Immature natural killer cell (primary cell): Measurements from ENCODE around the gene ANO4. TPM values are rescaled to one million over a fixed set of nuclear protein-coding genes. Genes with fewer than 3 reads are reported as not detected.

Source experiments
- DNase-seq, 3 donors: peaks; one replicate each; pipeline ENCODE4 v3.0.0; 2022; ENCODE audit warnings: mixed read lengths in 1 of 3
- H3K27ac Mint-ChIP-seq, 6 donors: one replicate each; pipeline ENCODE4 v1.8.0; 2020; ENCODE audit warnings: mixed read lengths in 6 of 6, mild to moderate bottlenecking in 5 of 6, inconsistent platforms in 4 of 6, moderate library complexity in 3 of 6
- H3K27me3 Mint-ChIP-seq, 3 donors: one replicate each; pipeline ENCODE4 v1.8.0; 2020 to 2021; ENCODE audit warnings: low read depth in 3 of 3, mild to moderate bottlenecking in 3 of 3, mixed read lengths in 3 of 3, moderate library complexity in 3 of 3, inconsistent platforms in 1 of 3
- H3K36me3 Mint-ChIP-seq, 3 donors: one replicate each; pipeline ENCODE4 v1.8.0; 2020; ENCODE audit warnings: mixed read lengths in 3 of 3, inconsistent platforms in 2 of 3, mild to moderate bottlenecking in 2 of 3
- H3K4me1 Mint-ChIP-seq, 2 donors: one replicate each; pipeline ENCODE4 v1.8.0; 2020; ENCODE audit warnings: inconsistent platforms in 2 of 2, mild to moderate bottlenecking in 2 of 2, mixed read lengths in 2 of 2, moderate library complexity in 1 of 2
- H3K4me3 Mint-ChIP-seq, 5 donors: one replicate each; pipeline ENCODE4 v1.8.0; 2020; ENCODE audit warnings: mild to moderate bottlenecking in 5 of 5, mixed read lengths in 5 of 5, inconsistent platforms in 3 of 5, moderate library complexity in 3 of 5
- H3K9me3 Mint-ChIP-seq, 6 donors: one replicate each; pipeline ENCODE4 v1.8.0; 2020; ENCODE audit warnings: mild to moderate bottlenecking in 6 of 6, mixed read lengths in 6 of 6, inconsistent platforms in 4 of 6, moderate library complexity in 3 of 6
- polyA plus RNA-seq, 3 donors: library from polyadenylated mRNA; unstranded; fragments of 300-500 nt; fragmentation: Illumina TruSeq; gene quantifications; one replicate each; pipeline ENCODE4 v1.2.3, GENCODE V29; 2021

The ANO4 gene
- polyA plus RNA-seq, 3 donors from 2014 or later = not detected

DNA sequence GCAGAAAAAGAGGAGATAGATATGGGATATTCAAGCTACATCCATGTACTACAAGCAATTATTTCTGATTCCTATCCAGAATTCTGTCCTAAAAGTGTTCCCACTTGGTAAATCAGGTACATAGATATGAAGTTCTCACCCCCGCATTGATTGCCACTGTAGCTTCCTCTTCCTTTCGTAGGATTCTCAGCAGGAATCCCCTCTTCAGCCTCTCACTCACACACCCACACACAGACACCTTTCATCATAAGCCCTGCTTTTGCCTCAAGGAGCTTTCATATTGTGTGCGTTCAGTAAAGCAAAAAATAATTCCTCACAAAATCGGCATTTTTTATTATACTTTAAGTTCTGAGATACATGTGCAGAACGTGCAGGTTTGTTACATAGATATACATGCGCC lies 69.8 kb downstream of the ANO4 start:
- no peaks in the 10 kb centered on the region for H3K36me3 Mint-ChIP-seq
- no peaks in the 10 kb centered on the region for H3K4me1 Mint-ChIP-seq
- H3K9me3 Mint-ChIP-seq = peaks cover 0 to 10% (median 3%) of the 10 kb centered on the region in 6 donors
- no peak for DNase-seq
- no peak overlapping the region for H3K4me3 Mint-ChIP-seq
- no peak overlapping the region for H3K27ac Mint-ChIP-seq
- no peaks in the 10 kb centered on the region for H3K27me3 Mint-ChIP-seq

DNA sequence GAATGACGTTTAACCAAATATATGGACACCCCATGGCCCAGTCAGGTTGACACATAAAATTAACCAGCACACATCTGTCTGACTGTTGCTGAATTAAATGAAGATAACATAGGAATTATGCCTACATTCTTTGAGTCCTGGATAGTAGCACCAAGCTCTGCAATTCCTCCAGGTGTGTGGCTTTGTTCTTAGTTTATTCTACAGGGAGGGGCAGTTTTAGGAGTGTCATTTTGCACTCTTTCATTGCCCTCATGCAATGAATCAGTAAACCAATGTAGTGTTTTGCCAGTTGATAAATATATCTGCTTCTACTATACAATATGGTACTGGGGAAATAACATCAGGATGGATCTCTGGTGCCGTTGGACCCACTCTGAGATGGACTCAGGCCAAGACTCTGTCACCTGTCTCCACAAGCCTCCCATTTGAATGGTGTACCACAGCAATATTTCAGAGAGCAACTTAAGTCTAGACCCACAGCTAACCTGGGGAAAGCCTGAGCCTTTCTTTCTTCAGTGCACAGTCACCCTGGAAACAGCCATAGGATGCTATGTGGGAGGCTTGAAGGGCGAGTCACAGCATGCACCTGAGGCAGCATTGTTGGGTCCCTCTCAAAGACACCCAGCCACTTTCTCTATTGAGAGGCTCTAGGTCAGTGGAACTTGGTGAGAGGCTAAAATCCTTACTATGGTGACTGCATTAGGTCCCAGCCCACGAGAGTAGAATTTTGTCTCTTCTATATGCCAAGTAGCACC lies 73.2 kb downstream of the ANO4 start:
- Mint-ChIP-seq H3K4me3 (no peak overlapping the region), H3K36me3 (no peaks in the 10 kb centered on the region), H3K27me3 (no peaks in the 10 kb centered on the region), H3K9me3 (peaks cover 0 to 12% (median 2%) of the 10 kb centered on the region in 6 donors), H3K4me1 (no peaks in the 10 kb centered on the region), H3K27ac (no peak overlapping the region)
- no peak for DNase-seq

DNA sequence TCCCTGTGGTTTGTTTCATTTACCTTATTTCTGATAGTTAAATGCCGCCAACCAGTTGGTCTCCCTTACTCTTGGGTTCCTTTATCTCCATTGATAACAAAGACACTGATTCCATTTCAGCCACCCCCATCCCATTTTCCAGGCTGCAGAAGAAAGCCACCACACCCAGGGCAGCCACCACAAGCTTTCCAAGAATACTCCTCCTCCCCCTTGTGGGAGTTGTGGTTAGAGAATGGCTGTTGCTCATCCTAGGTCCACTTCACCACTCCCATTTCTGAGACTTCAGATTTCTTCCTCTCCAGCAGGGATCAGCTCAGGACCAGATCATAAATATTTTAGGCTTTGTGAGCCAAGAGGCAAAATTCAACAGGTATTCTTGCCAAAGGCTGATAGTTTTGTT lies 73.9 kb downstream of the ANO4 start:
- Mint-ChIP-seq H3K4me3 (no peak overlapping the region), H3K36me3 (peaks cover 0 to 6% (median 0%) of the 10 kb centered on the region in 3 donors), H3K27me3 (no peaks in the 10 kb centered on the region), H3K9me3 (peaks cover 2 to 19% (median 5%) of the 10 kb centered on the region in 6 donors), H3K27ac (no peak overlapping the region), H3K4me1 (no peaks in the 10 kb centered on the region)
- DNase-seq = no peak

DNA sequence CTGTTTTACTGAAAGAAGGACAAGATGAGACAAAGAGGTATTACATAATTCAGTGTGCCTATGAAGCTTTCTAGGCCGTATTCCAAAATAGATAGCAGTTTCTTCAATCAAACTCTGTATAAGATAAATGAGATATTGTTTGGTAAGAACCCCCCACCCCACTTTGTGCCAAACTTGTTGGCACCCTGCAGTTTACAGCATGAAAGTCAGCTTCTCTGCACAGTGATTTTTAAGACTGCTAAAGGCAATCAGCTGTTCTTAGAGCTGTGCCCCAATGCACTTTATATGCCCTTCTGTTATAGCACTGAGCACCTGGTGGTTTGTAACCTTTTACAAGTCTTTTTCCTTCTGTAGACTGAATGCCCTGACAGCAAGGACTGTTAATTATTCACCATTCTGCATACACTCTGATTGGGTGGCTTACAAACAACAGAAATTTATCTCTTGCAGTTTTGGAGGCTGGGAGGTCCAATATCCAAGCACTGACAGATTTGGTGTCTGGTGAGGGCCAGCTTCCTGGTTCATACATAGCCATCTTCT lies 76.7 kb downstream of the ANO4 start:
- Mint-ChIP-seq H3K36me3 (peaks cover 0 to 7% (median 0%) of the 10 kb centered on the region in 3 donors), H3K4me3 (no peak overlapping the region), H3K9me3 (peaks cover 4 to 29% (median 12%) of the 10 kb centered on the region in 6 donors), H3K4me1 (no peaks in the 10 kb centered on the region), H3K27ac (no peak overlapping the region), H3K27me3 (no peaks in the 10 kb centered on the region)
- no peak for DNase-seq

DNA sequence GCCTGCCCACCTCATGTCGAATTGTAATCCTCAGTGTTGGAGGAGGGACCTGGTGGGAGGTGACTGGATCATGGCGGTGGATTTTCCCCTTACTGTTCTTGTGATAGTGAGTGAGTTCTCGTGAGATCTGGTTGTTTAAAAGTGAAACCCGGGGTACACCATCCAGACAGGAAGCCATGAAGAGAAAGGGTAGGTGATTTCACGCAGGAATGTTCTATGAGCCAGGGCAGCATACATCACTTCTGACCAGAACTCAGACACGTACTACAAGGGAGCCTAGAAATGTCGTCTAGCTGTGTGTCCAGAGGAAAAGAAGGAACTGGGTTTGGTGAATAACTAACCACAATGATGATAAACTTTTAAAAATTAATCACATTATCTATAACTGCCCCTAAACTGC lies 80.6 kb downstream of the ANO4 start:
- Mint-ChIP-seq H3K27ac (no peak overlapping the region), H3K4me3 (no peak overlapping the region), H3K4me1 (no peaks in the 10 kb centered on the region), H3K9me3 (peaks cover 5 to 26% (median 12%) of the 10 kb centered on the region in 6 donors), H3K27me3 (no peaks in the 10 kb centered on the region), H3K36me3 (peaks cover 0 to 7% (median 0%) of the 10 kb centered on the region in 3 donors)
- no peak for DNase-seq

DNA sequence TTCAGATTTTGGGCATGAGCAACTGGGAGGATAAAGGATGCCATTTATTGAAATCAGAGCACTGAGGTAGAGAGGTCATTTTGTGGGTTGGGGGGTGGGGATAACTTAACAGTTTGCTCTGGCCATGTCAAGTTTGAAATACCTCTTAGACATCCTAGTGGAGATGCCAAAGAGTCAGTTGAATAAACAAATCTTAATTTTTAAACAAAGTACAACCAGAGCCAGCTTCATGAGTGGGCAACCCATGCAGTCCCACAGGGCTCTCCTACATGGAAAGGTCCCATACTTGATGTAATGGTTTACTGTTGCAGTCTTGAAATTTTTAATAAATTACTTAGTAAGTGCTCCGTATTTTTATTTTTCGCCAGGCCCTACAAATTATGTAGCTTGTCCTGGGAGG lies 81.2 kb downstream of the ANO4 start:
- Mint-ChIP-seq H3K27me3 (no peaks in the 10 kb centered on the region), H3K36me3 (peaks cover 0 to 7% (median 0%) of the 10 kb centered on the region in 3 donors), H3K4me1 (no peaks in the 10 kb centered on the region), H3K9me3 (peaks cover 5 to 26% (median 12%) of the 10 kb centered on the region in 6 donors), H3K27ac (no peak overlapping the region), H3K4me3 (no peak overlapping the region)
- no peak for DNase-seq

DNA sequence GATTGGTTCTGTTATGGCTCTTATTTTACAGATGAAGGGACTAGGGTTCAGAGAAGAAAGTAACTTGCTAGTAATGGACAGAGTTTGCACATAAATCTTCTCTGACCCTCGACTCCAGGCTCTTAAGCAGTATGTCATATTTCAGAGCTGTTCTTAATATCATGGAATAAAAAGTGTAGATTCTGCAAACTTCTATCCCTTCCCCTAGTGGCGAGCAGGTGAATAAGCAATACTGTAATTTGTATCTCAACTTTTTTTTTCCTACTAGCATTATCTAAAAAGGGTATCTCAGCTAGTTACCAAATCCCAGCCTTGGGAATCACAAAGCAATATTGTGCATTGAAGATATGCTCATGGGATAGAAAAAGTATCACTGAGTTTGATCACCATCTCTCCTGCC lies 83.2 kb downstream of the ANO4 start:
- Mint-ChIP-seq H3K4me1 (no peaks in the 10 kb centered on the region), H3K4me3 (no peak overlapping the region), H3K36me3 (peaks cover 0 to 7% (median 0%) of the 10 kb centered on the region in 3 donors), H3K27me3 (no peaks in the 10 kb centered on the region), H3K27ac (no peak overlapping the region), H3K9me3 (peaks cover 5 to 24% (median 12%) of the 10 kb centered on the region in 6 donors)
- DNase-seq = no peak

DNA sequence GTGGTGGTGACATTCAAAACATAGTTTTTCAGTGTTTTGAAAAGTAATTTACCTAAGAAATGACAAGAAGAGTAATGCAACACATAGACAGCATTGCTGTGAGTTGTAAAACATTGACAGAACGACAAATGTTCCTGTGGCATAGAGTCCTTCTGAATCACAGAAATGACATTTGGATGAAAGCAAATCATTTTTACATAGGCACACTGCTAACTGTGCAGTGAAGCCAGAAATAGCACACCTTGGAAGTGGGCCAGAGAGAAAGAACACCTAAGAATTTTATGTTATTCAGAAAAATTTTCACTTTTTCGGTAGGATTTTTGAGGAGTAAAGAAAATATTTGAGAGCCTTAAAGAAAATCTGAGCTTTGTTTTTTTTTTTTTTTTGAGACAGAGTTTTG lies 100.6 kb downstream of the ANO4 start:
- Mint-ChIP-seq H3K27ac (no peak overlapping the region), H3K4me3 (no peak overlapping the region), H3K9me3 (peaks cover 0 to 3% (median 2%) of the 10 kb centered on the region in 6 donors), H3K27me3 (no peaks in the 10 kb centered on the region), H3K36me3 (no peaks in the 10 kb centered on the region), H3K4me1 (no peaks in the 10 kb centered on the region)
- DNase-seq = no peak

DNA sequence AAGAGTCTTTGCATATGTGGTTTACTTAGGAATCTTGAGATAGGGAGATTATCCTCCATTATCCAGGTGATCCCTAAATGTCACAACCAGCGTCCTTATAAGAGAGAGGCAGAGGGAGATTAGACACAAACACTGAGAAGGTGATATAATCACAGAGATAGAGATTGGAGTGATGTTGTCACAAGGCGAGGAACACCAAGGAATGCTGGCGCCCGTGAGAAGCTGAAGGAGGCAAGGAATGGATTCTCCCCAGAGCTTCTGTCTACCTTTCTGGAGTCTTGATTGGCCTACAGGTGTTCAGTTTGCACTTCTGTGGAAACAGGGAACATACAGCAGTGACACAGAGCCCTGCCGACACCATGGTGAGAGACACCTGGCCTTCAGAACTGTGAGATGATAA lies 101.6 kb downstream of the ANO4 start:
- DNase-seq = no peak
- Mint-ChIP-seq H3K36me3 (no peaks in the 10 kb centered on the region), H3K9me3 (peaks cover 0 to 3% (median 2%) of the 10 kb centered on the region in 6 donors), H3K4me3 (no peak overlapping the region), H3K27ac (no peak overlapping the region), H3K27me3 (no peaks in the 10 kb centered on the region), H3K4me1 (no peaks in the 10 kb centered on the region)

DNA sequence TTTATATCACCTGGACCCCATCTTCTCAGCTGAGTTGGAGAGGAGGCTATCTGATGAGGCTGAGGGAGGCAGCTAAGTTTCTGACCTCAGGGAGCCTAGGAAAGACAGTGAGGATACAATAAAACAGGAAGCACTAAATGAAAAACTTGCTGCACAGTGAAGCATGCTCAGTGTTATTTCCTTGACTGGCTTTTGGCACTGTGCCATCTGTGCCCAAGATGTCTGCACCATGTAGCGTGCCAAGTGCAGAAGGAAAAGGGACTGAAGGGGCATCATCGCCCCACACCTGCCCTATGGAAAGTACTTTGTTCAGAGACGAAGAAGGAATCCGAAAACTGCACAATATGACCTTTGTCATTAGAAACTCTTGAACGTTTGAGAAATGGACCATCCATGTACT lies 102.7 kb downstream of the ANO4 start:
- peaks cover 0 to 3% (median 2%) of the 10 kb centered on the region in 6 donors for H3K9me3 Mint-ChIP-seq
- no peaks in the 10 kb centered on the region for H3K36me3 Mint-ChIP-seq
- DNase-seq = no peak
- H3K4me1 Mint-ChIP-seq = no peaks in the 10 kb centered on the region
- H3K27me3 Mint-ChIP-seq = no peaks in the 10 kb centered on the region
- no peak overlapping the region for H3K4me3 Mint-ChIP-seq
- H3K27ac Mint-ChIP-seq = no peak overlapping the region

DNA sequence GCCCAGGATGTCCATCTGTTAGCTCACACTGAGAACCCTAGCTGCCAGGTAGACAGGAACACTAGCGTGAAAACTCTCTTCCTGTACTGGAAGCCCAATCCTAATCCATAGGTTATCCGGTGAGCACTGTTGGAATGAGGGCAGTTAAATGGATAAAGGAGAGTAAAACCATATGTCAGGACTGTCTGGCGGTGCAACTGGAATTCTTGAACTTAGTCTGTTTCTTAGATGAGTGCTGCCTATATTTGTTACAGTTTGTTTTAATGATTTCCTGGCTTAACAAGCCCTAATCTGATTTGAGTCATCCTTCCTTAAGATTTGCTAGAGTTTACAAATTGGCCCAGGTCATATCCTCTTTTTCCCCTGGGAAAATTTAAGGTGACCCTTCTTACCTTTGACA lies 104.7 kb downstream of the ANO4 start:
- H3K27me3 Mint-ChIP-seq = no peaks in the 10 kb centered on the region
- H3K9me3 Mint-ChIP-seq = peaks cover 2 to 11% (median 4%) of the 10 kb centered on the region in 6 donors
- H3K4me3 Mint-ChIP-seq = no peak overlapping the region
- H3K36me3 Mint-ChIP-seq = no peaks in the 10 kb centered on the region
- DNase-seq = no peak
- H3K4me1 Mint-ChIP-seq = no peaks in the 10 kb centered on the region
- H3K27ac Mint-ChIP-seq = no peak overlapping the region

DNA sequence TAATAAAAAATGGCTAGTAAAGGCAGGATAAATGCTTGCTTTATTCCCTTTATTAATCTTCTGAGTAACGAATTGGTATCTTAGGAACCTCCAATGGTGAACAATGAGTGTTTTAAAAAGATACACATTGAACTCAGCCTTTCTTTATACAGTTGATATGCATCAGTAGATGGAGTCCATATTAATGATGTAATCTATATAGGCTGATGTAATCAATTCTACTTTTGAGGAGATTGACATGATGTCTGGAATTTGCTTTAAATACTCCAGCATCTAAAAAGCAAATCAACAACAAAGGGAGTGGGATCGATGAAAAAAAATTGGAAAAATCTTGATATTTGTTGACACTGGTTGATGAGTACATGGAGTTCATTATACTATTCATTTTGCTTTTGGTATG lies 106.2 kb downstream of the ANO4 start:
- no peaks in the 10 kb centered on the region for H3K36me3 Mint-ChIP-seq
- H3K27ac Mint-ChIP-seq = no peak overlapping the region
- H3K27me3 Mint-ChIP-seq = no peaks in the 10 kb centered on the region

DNA sequence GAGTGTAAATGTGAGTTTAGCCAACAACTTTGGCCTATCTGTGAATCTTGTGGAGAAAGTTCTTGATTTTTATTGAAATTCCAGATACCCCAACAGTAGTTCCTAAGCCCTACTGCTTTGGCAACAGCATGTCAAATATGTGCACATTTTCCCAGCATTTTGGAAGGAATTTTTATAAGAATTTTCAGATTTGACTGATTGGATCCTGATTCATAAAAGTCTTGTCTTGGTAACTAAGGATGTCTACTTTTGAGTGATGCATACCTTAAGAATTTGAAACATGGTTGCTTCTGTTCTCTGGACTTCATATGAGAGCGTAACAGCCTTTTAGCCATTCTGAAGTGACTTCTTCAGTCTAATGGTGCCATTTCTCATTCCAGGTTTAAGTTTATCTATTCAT lies 106.7 kb downstream of the ANO4 start:
- Mint-ChIP-seq H3K4me1 (no peaks in the 10 kb centered on the region), H3K9me3 (peaks cover 2 to 11% (median 4%) of the 10 kb centered on the region in 6 donors), H3K36me3 (no peaks in the 10 kb centered on the region), H3K27me3 (no peaks in the 10 kb centered on the region), H3K27ac (no peak overlapping the region), H3K4me3 (no peak overlapping the region)
- DNase-seq = no peak

More for the DNA sequence above, 106.2 kb downstream of the ANO4 start:
- no peak for DNase-seq
- H3K4me1 Mint-ChIP-seq = no peaks in the 10 kb centered on the region
- H3K9me3 Mint-ChIP-seq = peaks cover 2 to 11% (median 4%) of the 10 kb centered on the region in 6 donors
- H3K4me3 Mint-ChIP-seq = no peak overlapping the region

DNA sequence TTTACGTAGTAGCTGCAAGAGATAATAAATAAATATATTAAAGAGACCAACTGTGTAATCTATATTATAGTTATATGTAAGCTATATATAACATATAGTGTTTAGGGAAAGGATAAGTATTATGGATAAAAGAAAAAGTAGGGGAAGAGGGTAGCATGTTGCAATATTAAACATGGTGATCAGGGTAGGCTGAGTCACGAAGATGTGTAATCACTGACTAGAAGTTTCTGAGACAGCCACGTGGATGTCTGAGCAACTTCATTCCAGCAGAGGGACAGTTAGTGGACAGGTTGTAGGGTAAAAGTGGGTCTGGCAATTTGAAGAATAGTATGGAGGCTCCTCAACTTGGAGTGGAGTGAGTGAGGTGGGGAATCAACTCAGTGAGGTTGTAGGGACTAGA lies 109.7 kb downstream of the ANO4 start:
- H3K36me3 Mint-ChIP-seq = no peaks in the 10 kb centered on the region
- no peak overlapping the region for H3K4me3 Mint-ChIP-seq
- H3K4me1 Mint-ChIP-seq = no peaks in the 10 kb centered on the region
- H3K9me3 Mint-ChIP-seq = peaks cover 0 to 11% (median 5%) of the 10 kb centered on the region in 6 donors
- DNase-seq = no peak
- no peak overlapping the region for H3K27ac Mint-ChIP-seq
- no peaks in the 10 kb centered on the region for H3K27me3 Mint-ChIP-seq

DNA sequence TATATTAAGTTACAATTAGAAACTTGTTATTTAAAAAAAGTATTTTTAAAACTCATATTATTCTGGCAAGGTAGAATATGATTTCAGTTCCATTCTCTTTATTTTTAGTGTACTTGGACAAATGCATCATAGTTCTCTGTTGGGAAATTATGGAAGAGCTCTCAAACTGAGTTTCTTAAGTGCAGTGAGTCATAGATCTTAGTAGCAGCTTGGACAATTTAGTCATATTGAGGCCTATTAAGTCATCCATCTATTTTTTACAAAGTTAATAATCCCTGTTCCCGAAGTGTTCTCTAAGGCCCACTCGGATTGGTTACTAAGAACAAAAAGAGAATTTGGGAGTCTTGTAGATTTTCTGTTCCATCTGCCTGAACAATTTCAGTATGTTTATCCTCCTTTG lies 113.9 kb downstream of the ANO4 start:
- no peak for DNase-seq
- Mint-ChIP-seq H3K27ac (no peak overlapping the region), H3K27me3 (no peaks in the 10 kb centered on the region), H3K4me1 (no peaks in the 10 kb centered on the region), H3K9me3 (peaks cover 0 to 3% (median 0%) of the 10 kb centered on the region in 6 donors), H3K4me3 (no peak overlapping the region), H3K36me3 (no peaks in the 10 kb centered on the region)
